GM19025 (cell line): ENCODE data around the gene UQCRC2.
"Not testable (repeated sequence)": the region's sequence is repeated elsewhere in the genome, so short reads cannot be mapped to it uniquely, and the experiment has no call there.

Experiments used
- ATAC-seq: cut with Tn5 transposase; IDR thresholded peaks from one replicate; pipeline ENCODE4 v1.9.1; 2021; ENCODE audit warnings: mild to moderate bottlenecking, low read depth, moderate library complexity; ENCODE audit not compliant: unreplicated experiment

The UQCRC2 gene

GRCh38 chr16:21980032-21980431, 26.9 kb downstream of the UQCRC2 start:
- no peak for ATAC-seq

- ATAC-seq: no peak
These were observed 28.9 kb downstream of the UQCRC2 start for GRCh38 chr16:21982108-21982507.

GRCh38 chr16:21984062-21984461, 30.9 kb downstream of the UQCRC2 start:
- no peak for ATAC-seq

GRCh38 chr16:21985524-21985923, 32.4 kb downstream of the UQCRC2 start:
- no peak for ATAC-seq

- ATAC-seq: no peak
These were observed 33.6 kb downstream of the UQCRC2 start for GRCh38 chr16:21986692-21987246.

DNA sequence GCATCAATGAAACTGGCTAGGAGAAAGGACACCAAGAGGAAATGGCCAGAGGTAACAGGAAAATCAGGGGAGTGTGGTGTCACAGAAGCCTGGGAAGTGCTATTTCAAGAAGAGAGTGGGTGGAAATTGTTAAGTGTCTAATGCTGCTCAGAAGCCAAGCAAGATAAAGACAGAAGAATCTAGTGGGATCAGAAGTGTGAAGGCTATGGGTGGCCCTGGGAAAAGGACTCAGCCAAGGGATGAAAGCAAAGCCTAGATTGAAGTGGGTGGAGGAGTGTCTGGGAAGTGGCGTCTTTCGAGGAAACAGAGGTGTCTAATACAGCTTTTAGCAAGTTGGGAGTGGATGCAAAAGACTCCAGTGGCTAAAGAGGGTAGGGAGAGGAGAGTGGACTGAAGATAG, 34.3 kb downstream of the UQCRC2 start:
- ATAC-seq: no peak

GRCh38 chr16:21989133-21989532, 36.0 kb downstream of the UQCRC2 start:
- no peak for ATAC-seq

GRCh38 chr16:21989751-21990150, 36.6 kb downstream of the UQCRC2 start:
- ATAC-seq: no peak

- ATAC-seq: no peak
These were observed 37.3 kb downstream of the UQCRC2 start for GRCh38 chr16:21990381-21990944.

- no peak for ATAC-seq
These were observed 38.5 kb downstream of the UQCRC2 start for GRCh38 chr16:21991621-21992020.

- ATAC-seq: no peak
These were observed 41.8 kb downstream of the UQCRC2 start for GRCh38 chr16:21994856-21995465.

DNA sequence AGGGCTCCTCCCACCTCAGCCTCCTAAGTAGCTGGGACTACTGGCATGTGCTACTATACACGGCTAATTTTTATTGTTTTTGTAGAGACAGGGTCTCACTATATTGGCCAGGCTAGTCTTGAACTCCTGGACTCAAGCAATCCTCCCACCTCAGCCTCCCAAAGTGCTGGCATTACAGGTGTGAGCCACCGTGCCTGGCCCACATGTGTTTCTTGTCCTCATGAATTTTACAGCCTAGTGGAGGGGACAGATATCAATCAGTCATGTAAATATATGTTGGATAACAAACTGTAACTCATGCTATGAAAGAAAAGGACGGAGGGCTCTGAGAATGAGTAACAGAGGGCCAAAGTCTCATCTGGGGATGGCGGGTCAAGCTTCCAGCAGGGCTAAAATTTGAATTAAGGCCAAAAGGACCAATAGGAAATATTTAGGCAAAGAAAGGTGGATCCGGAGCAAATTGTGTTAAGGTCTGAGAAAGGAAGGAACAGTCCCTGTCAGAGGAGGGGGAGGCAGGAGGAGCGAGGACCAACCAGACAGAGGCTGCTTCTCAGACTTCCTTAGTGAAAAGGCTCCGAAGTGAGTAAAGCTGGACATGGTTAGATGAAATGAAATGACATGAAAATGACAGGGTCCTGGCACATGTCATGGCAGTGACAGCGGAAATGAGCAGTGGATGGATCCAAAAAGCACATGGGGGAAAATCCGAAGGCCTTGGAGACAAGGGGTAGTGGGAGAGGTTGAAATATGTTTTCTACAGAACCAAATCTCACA, 43.9 kb downstream of the UQCRC2 start:
- ATAC-seq: no peak

GRCh38 chr16:21997697-21998480, 44.7 kb downstream of the UQCRC2 start:
- no peak for ATAC-seq

GRCh38 chr16:22001591-22001990, 48.4 kb downstream of the UQCRC2 start:
- no peak for ATAC-seq

GRCh38 chr16:22002047-22002446, 48.9 kb downstream of the UQCRC2 start:
- ATAC-seq: not testable (repeated sequence)

DNA sequence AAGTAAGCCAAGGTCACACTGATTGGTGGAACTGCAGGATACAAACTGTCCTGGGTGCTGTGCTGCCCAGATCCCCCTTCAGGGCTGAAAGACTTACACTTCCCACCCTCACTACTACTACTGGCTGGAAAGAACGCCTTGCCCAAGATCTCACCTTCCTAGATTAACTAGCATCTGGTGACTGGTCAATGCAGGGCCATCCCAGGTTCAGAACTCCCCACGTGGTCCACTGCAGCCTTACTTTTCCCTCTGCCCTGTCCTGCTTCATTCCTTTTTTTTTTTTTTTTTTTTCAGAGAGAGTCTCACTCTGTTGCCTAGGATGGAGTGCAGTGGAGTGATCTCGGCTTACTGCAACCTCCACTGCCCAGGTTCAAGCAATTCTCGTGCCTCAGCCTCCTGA, 50.0 kb downstream of the UQCRC2 start:
- ATAC-seq: no peak

GRCh38 chr16:22004341-22004740, 51.2 kb downstream of the UQCRC2 start:
- no peak for ATAC-seq

GRCh38 chr16:22005746-22006145, 52.6 kb downstream of the UQCRC2 start:
- ATAC-seq: no peak

GRCh38 chr16:22006636-22007035, 53.5 kb downstream of the UQCRC2 start:
- no peak for ATAC-seq

GRCh38 chr16:22007159-22007508, 54.0 kb downstream of the UQCRC2 start:
- no peak for ATAC-seq
